ENCODE measurements around the gene CTNNA1. TPM values are rescaled to one million over a fixed set of nuclear protein-coding genes. Genes with fewer than 3 reads are reported as not detected.
A peak's percentile ranks its signal among the peaks of the same experiment; 100 is the strongest.
"Not testable (repeated sequence)": the region's sequence is repeated elsewhere in the genome, so short reads cannot be mapped to it uniquely, and the experiment has no call there.

The CTNNA1 gene
- polyA plus RNA-seq, 1 experiment: 140 TPM

DNA sequence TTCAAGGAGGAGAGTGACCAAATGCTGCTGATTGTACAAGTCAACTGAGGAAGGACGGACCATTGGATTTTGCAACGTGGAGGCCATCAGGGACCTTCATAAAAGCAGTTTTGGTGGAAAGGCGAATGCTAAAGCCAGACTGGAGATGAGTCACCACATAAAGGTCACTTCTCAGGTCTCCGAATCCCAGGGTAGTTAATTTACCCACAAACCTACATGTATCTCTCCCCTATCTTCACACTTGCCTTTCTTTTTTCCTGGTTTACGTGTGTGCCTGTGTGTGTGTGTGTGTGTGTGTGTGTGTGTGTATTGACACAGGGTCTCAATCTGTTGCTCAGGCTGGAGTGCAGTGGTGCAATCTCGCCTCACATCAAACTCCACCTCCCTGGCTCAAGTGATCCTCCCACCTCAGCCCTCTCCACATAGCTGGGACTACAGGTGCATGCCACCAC, 4.6 kb upstream of the CTNNA1 start:
- DNase-seq (ENCODE audit: low read depth, low spot score): no peak
- POLR2A ChIA-PET: no interaction called here
- CTCF ChIA-PET: no interaction called here
- no peaks in the 10 kb centered on the region for H3K9me3 ChIP-seq (ENCODE audit: control insufficient read depth, insufficient read depth, low read length)
- peaks cover 3% of the 10 kb centered on the region for H3K27me3 ChIP-seq (ENCODE audit: control insufficient read depth, insufficient read depth, low read length)
- H3K27ac ChIP-seq (ENCODE audit: low read depth, low read length): no peak overlapping the region
- TF ChIP-seq, protein P1, sequence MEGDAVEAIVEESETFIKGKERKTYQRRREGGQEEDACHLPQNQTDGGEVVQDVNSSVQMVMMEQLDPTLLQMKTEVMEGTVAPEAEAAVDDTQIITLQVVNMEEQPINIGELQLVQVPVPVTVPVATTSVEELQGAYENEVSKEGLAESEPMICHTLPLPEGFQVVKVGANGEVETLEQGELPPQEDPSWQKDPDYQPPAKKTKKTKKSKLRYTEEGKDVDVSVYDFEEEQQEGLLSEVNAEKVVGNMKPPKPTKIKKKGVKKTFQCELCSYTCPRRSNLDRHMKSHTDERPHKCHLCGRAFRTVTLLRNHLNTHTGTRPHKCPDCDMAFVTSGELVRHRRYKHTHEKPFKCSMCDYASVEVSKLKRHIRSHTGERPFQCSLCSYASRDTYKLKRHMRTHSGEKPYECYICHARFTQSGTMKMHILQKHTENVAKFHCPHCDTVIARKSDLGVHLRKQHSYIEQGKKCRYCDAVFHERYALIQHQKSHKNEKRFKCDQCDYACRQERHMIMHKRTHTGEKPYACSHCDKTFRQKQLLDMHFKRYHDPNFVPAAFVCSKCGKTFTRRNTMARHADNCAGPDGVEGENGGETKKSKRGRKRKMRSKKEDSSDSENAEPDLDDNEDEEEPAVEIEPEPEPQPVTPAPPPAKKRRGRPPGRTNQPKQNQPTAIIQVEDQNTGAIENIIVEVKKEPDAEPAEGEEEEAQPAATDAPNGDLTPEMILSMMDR (IDR thresholded peaks at IDR 0.05; ENCODE audit: low read depth, low read length): no peak
- no peak overlapping the region for H3K4me3 ChIP-seq (ENCODE audit: low read depth, low read length)

DNA sequence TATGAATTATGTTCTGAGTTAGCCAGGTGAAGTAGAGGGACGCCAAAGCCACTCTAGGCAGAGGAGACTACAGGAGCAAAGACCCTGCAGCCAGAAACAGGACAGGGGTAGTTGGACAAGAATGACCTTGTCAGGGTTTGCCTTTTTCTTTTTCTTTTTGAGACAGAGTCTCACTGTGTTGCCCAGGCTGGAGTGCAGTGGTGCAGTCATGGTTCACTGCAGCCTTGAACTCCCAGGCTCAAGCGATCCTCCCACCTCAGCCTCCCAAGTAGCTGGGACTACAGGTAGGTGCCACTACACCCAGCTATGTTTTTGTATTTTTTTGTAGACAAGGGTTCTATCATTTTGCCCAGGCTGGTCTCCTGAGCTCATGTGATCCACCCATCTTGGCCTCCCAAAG, 1.9 kb upstream of the CTNNA1 start:
- H3K4me3 ChIP-seq (ENCODE audit: low read depth, low read length); CTCF ChIA-PET; H3K9me3 ChIP-seq (ENCODE audit: control insufficient read depth, insufficient read depth, low read length); H3K27me3 ChIP-seq (ENCODE audit: control insufficient read depth, insufficient read depth, low read length); DNase-seq (ENCODE audit: low read depth, low spot score); H3K27ac ChIP-seq (ENCODE audit: low read depth, low read length); POLR2A ChIA-PET: not testable (repeated sequence)

DNA sequence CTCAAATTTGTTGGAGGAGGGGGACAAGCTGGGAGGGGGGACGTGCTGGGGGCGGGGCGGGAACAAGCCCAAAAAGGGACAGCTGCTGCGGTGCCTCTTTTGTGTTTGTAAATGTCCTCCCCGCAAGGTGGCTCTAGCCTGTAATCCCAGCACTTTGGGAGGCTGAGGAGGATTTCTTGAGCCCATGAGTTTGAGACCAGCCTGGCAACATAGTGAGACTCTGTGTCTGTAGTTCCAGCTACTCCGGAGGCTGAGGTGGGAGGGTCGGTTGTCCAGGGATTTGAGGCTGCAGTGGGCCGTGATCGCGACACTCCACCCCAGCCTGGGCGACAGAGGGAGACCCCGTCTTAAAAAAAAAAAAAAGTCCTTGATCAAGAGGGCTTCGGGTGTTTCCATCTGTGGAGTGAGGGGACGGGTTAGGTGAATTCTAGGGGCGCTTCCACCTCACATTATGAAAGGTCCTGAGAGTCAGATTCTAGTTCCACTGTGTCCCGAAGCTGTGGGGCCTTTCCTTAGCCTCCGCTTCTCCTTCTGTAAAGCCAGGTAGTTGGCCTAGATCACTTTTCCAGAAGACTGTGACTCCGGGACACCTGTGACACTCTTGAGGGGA, 779 bp upstream of the CTNNA1 start:
- Histone ChIP-seq H3K4me3 (ENCODE audit: low read depth, low read length) (peak overlapping the region; percentile 83), H3K9me3 (ENCODE audit: control insufficient read depth, insufficient read depth, low read length) (no peaks in the 10 kb centered on the region), H3K27me3 (ENCODE audit: control insufficient read depth, insufficient read depth, low read length) (peaks cover 3% of the 10 kb centered on the region), H3K27ac (ENCODE audit: low read depth, low read length) (no peak overlapping the region)
- TF ChIP-seq, protein P1 (IDR thresholded peaks at IDR 0.05; ENCODE audit: low read depth, low read length): no peak
- DNase-seq (ENCODE audit: low read depth, low spot score): no peak
- ChIA-PET POLR2A (interaction anchor here (0.6 to 0.7 kb wide), 3 partner anchors 487 to 534 kb away, joined by 3 to 6 read pairs (median 3); no protein-coding TSS in a partner anchor), CTCF (no interaction called here)

DNA sequence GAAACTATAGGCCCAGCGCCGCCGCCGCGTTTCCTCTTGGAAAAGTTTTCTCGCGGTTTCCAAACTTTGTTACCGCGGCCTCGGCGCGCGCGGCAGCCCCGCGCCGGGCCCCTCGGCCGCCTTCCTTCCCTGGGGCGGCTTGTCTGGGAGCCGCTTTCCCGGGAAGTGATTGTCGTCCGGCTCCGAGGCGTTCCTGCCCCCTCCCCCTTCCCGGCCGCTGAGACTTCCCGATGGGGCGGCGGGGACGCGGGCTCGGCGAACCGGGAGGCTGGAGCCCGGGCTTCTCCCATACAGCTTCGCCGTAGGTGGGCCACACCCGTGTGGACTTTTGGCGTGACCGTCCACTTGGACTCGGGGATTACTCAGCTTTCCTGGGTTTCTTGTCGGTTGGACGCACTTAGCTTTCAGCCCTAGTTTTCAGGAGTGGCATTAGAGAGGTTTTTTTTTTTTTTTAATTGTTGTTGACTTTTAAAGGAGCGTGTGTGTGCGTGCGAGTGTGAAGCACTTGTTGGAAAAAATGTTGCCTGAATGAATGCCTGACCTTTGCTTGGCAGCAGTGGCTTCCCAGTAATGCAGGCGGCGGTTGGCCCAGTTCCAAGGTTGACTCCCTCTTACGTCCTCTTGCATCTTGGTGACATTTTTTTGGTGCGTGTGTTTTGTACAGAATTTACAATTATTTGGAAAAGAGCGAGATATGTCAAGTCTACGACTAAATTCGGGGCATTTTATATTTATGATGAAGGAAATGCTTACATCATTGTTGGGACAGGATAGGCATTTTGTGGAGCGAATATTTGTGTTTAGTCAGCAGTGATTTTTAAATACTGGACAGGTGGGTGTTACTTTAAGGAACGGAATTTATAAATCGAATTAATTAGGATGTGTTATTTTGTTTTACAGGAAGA, 821 bp downstream of the CTNNA1 start:
- H3K27me3 ChIP-seq (ENCODE audit: control insufficient read depth, insufficient read depth, low read length): peaks cover 3% of the 10 kb centered on the region
- CTCF ChIA-PET: no interaction called here
- no peak for DNase-seq (ENCODE audit: low read depth, low spot score)
- POLR2A ChIA-PET: interaction anchor here (0.6 to 1.3 kb wide), 3 partner anchors 9 to 508 kb away, joined by 3 to 4 read pairs (median 3); partner anchors contain the start of gene HSPA9
- TF ChIP-seq, protein P1 (IDR thresholded peaks at IDR 0.05; ENCODE audit: low read depth, low read length): no peak
- H3K9me3 ChIP-seq (ENCODE audit: control insufficient read depth, insufficient read depth, low read length): peaks cover 12% of the 10 kb centered on the region
- H3K4me3 ChIP-seq (ENCODE audit: low read depth, low read length): peak overlapping the region; percentile 83
- peak overlapping the region; percentile 85 for H3K27ac ChIP-seq (ENCODE audit: low read depth, low read length)

DNA sequence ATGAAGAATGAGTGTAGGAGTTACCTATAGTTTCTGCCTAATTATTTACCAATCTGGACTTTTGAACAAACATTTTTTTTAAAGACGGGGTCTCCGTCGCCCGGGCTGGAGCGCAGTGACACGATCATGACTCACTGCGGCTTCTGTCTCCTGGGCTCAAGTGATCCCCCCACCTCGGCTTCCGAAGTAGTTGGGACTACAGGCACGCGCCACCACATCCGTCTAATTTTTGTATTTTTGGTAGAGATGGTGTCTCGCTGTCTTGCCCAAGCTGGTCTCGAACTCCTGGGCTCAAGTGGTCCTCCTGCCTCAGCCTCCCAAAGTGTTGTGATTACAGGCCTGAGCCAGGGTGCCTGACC, 1.5 kb downstream of the CTNNA1 start:
- Histone ChIP-seq H3K4me3 (ENCODE audit: low read depth, low read length) (peak overlapping the region; percentile 83), H3K27me3 (ENCODE audit: control insufficient read depth, insufficient read depth, low read length) (peaks cover 3% of the 10 kb centered on the region), H3K9me3 (ENCODE audit: control insufficient read depth, insufficient read depth, low read length) (peaks cover 17% of the 10 kb centered on the region), H3K27ac (ENCODE audit: low read depth, low read length) (peak overlapping the region; percentile 54)
- POLR2A ChIA-PET: interaction anchor here (1.3 kb wide), 1 partner anchor 508 kb away, joined by 4 read pairs; no protein-coding TSS in a partner anchor
- TF ChIP-seq, protein P1 (IDR thresholded peaks at IDR 0.05; ENCODE audit: low read depth, low read length): no peak
- CTCF ChIA-PET: no interaction called here
- no peak for DNase-seq (ENCODE audit: low read depth, low spot score)
